HUES6 (cell line): Measurements from ENCODE around the gene MYL5.

Experiments
- H3K27ac ChIP-seq: 2 replicates; pipeline ENCODE4 v1.7.0; 2013; ENCODE audit warnings: low read depth, mild to moderate bottlenecking, low read length, inconsistent platforms
- H3K27me3 ChIP-seq: 2 replicates; pipeline ENCODE4 v1.6.1; 2013; ENCODE audit warnings: low read length; ENCODE audit not compliant: control insufficient read depth, insufficient read depth
- H3K36me3 ChIP-seq: 2 replicates; pipeline ENCODE4 v1.6.1; 2013; ENCODE audit warnings: low read length; ENCODE audit not compliant: control insufficient read depth, insufficient read depth
- H3K4me1 ChIP-seq: 2 replicates; pipeline ENCODE4 v1.6.1; 2013; ENCODE audit warnings: low read length; ENCODE audit not compliant: control insufficient read depth, insufficient read depth
- H3K4me3 ChIP-seq: 2 replicates; pipeline ENCODE4 v1.5.1; 2013; ENCODE audit warnings: low read depth, low read length
- H3K9ac ChIP-seq: one replicate; pipeline ENCODE4 v1.6.1; 2013; ENCODE audit warnings: mild to moderate bottlenecking, low read length
- H3K9me3 ChIP-seq: 2 replicates; pipeline ENCODE4 v1.6.1; 2013; ENCODE audit warnings: low read depth, low read length; ENCODE audit not compliant: control insufficient read depth, insufficient read depth

The MYL5 gene, protein sequence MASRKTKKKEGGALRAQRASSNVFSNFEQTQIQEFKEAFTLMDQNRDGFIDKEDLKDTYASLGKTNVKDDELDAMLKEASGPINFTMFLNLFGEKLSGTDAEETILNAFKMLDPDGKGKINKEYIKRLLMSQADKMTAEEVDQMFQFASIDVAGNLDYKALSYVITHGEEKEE

DNA sequence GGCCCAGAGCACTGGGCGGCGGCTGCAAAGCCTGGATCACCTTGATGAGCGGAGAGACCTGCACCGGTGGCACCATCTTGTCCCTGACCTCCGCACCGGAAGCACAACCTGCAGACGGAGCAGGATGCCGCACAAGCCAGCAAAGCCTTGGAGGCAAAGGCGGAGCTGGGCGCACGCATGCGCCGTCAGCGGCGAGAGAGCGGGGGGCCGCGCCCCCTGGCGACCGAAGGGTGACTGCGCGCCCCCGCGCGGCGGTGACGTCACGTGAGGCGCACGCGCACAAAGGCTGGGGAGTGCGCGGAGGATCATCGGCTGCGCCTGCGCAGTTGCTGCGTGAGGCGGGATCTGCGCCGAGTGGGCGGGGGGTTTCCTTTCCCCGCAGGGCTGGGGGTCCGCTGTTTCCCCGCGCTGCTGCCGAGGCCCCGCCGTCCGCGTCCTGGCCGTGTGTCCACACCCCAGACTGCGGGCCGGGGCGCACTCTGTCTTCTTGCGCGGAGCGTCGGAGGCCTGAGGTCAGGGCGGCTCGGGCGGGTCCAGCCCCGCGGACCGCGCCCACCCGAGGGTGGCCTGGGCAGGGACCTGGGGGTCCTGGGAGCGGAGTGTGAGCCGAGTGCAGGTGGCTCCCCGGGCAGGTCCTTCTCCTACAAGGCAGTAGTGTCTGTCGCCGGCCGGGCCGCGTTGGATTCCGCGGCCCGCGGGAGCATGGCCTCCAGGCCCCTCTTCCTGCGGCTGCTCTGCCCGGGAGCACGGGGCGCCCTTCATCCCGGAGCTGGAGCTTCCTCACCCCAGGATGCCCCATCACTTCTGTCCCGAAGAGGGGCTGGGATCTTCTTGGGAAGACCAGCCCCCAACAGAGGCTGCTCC is at the start of gene MYL5, which contains the start of gene ATP5ME:
TSS of gene MYL5 (plus strand) at position 371 of the 864 bp plus-strand sequence. CDS start 3,485 bp downstream, outside the sequence.
TSS of gene ATP5ME (minus strand) at position 105 of the 864 bp plus-strand sequence. CDS start at position 76, 29 bp downstream.
- Histone ChIP-seq H3K9ac (peak within 1 kb of the TSS; percentile 97), H3K27me3 (no peaks in the 10 kb centered on the region), H3K4me3 (peak within 1 kb of the TSS; percentile 85), H3K4me1 (peaks cover 19% of the 10 kb centered on the region; the same call in 1 of the 2 replicates), H3K27ac (peak within 1 kb of the TSS; percentile 86; the same call in 1 of the 2 replicates), H3K36me3 (peaks cover 21% of the 10 kb centered on the region), H3K9me3 (no peaks in the 10 kb centered on the region)

DNA sequence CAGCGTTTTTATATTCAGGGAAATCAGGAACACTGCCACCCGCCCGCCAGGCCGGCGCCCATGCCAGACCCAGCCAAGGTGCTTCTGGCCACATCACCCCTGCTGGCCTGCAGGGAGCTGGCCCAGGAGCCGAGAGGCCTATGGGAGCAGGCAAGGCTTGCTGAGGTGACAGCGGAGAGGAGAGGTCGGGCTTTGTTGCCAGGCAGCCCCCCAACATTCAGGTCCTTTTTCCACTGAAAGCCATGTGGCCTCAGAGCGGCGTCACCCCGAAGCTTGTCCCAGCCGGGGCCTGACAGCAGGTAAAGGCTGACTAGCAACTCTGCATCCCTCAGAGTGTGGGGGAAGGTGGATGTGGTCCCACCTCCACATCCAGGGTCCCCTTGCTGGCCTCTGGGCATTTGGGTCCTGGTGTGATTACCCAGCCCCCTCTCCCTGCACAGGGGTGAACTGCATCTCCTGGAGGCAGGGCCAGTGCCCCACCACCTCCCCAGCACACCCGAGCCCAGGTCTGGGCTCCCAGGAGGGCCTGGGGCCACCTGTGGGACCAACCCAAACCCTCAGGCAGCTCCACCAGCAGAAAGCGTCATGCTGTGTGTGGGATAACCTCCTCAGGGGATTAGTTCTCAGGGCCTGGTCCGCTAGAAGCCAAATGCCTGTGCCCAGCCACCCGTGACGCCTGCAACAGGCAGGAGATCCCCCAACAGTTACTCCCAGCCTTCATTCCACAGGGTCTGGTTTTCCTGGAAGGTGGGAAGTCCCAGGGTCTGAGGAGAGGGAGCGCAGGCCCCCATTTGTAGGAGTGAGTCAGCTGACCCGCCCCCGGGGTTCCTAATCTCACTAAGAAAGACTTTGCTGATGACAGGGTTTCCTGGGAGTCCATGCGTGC is 49.4 kb upstream of the MYL5 start, which contains the start of gene PDE6B:
TSS of gene PDE6B (plus strand) at position 869 of the 886 bp plus-strand sequence. CDS start 54 bp downstream, outside the sequence.
- no peak within 1 kb of the TSS for H3K27ac ChIP-seq
- H3K9ac ChIP-seq: no peak within 1 kb of the TSS
- no peaks in the 10 kb centered on the region for H3K27me3 ChIP-seq
- H3K9me3 ChIP-seq: no peaks in the 10 kb centered on the region
- H3K36me3 ChIP-seq: no peaks in the 10 kb centered on the region
- peaks cover 17% of the 10 kb centered on the region for H3K4me1 ChIP-seq
- H3K4me3 ChIP-seq: no peak within 1 kb of the TSS

DNA sequence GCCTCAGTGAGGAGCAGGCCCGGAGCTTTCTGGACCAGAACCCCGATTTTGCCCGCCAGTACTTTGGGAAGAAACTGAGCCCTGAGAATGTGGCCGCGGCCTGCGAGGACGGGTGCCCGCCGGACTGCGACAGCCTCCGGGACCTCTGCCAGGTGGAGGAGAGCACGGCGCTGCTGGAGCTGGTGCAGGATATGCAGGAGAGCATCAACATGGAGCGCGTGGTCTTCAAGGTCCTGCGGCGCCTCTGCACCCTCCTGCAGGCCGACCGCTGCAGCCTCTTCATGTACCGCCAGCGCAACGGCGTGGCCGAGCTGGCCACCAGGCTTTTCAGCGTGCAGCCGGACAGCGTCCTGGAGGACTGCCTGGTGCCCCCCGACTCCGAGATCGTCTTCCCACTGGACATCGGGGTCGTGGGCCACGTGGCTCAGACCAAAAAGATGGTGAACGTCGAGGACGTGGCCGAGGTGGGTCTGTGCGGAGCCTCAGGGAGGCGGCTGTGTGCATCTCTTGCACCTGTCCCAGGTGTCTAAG is 48.6 kb upstream of the MYL5 start:
- H3K27me3 ChIP-seq: no peaks in the 10 kb centered on the region

DNA sequence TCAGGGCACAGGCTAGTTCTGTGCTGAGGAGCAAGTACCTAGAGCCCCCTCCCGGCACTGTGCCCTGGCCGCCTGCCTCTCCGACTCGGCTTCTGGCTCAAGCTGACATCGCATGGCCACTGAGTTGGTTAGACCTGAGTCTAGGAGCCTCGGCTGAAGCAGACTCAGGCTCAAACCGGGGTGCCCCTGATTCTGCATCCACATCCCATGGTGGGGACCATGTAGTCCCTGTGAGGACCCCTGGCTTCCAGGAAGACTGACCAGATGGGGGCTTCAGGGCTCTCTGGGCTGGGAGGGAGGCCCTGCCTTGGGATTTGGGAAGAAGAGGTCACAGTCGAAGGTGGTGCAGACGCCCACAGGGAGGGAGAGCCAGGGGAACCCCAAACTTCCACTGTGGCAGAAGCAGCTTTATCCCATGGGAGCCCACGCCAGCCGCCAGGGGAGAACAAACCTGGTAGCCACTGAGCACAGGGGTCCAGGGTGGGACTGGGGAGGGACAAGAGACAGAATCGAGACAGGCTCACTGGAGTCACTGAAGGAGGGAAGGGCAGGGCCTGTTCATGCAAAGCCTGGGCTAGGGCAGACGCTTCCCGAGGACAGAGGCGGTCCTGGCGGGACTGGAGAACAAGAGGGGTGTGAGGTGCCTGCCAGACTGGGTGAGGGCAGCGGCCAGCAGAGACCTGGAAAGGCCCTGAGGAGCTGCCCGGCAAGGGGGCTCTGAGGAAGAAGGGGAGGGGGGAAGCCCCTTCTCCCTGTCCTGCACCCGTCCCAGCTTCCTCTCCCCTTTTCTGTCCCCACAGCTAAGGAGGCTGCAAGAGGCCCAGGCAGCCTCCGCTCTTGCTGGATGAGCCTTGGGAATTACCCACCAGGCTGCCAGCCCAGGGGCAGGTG is 47.9 kb upstream of the MYL5 start:
- Histone ChIP-seq H3K9me3 (peaks cover 1% of the 10 kb centered on the region; the same call in 1 of the 2 replicates), H3K9ac (no peak overlapping the region), H3K4me3 (no peak overlapping the region), H3K27me3 (0 out of 2 replicates have a peak, but pooled peaks cover 2% of the 10 kb centered on the region), H3K27ac (no peak overlapping the region), H3K36me3 (no peaks in the 10 kb centered on the region), H3K4me1 (peaks cover 17% of the 10 kb centered on the region)

More for the DNA sequence above, 48.6 kb upstream of the MYL5 start:
- Histone ChIP-seq H3K9ac (no peak overlapping the region), H3K4me3 (no peak overlapping the region), H3K36me3 (no peaks in the 10 kb centered on the region), H3K4me1 (peaks cover 17% of the 10 kb centered on the region), H3K9me3 (no peaks in the 10 kb centered on the region), H3K27ac (no peak overlapping the region)

DNA sequence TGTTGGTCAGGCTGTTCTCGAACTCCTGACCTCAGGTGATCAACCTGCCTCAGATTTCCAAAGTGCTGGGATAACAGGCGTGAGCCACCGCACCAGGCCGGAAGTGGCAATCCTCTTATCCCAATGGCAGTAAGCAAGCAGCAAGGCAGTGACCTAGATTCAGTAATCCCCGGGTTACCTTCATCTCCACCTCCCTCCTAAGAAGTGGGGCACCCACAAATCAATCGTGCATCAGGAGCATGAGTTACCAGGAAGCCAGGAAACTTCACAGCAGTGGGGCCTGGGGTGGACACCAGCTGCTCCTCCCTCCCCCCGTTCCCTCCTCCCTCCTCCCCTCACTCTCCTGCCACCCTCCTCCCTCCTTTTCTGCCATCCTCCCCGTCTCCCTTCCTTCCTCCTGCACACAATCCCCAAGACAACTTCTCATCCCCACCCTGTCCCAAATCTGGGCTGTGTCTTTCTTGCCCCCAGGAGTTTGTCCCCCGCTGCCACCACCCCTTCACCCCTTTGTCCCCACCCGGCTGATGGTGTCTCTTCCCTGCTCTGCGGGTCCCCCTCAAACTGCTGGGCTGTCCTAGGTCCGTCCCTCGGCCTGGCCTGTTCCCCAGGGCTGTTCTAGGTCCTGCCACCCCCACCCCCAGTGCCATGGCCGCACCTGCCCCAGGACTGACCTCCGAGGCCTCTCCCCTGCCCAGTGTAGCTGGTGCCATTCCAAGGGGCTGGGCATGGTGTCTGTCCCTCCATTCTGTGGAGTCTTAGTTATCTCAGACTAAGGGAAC is 46.8 kb upstream of the MYL5 start:
- H3K27me3 ChIP-seq: 0 out of 2 replicates have a peak, but pooled peaks cover 2% of the 10 kb centered on the region
- no peaks in the 10 kb centered on the region for H3K36me3 ChIP-seq
- H3K9me3 ChIP-seq: peaks cover 10% of the 10 kb centered on the region
- no peak overlapping the region for H3K9ac ChIP-seq
- no peak overlapping the region for H3K27ac ChIP-seq
- no peak overlapping the region for H3K4me3 ChIP-seq
- H3K4me1 ChIP-seq: peaks cover 17% of the 10 kb centered on the region

DNA sequence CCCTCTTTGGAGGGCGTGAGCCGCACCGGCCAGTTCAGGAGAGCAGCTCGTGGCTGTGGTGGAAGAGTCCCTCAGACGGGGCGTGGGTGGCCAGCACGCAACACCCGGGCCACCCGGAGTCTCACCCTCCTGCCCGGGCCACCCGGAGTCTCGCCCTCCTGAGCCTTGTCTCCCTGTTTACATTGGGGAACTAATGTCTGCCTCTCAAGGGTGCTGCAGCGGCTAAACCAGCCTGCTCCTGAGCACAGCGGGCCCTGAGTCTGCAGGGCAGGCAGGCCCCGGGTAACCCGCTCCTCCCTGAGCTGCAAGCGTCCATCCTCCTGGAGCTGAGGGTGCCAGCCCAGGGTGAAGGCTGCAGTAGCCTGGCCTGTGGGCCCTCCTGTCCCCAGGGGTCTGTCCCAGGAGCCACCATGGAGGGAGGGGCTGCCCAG is 46.0 kb upstream of the MYL5 start:
- Histone ChIP-seq H3K4me3 (no peak overlapping the region), H3K9me3 (peaks cover 10% of the 10 kb centered on the region), H3K4me1 (peaks cover 17% of the 10 kb centered on the region), H3K27me3 (0 out of 2 replicates have a peak, but pooled peaks cover 2% of the 10 kb centered on the region), H3K36me3 (no peaks in the 10 kb centered on the region), H3K9ac (no peak overlapping the region), H3K27ac (no peak overlapping the region)

DNA sequence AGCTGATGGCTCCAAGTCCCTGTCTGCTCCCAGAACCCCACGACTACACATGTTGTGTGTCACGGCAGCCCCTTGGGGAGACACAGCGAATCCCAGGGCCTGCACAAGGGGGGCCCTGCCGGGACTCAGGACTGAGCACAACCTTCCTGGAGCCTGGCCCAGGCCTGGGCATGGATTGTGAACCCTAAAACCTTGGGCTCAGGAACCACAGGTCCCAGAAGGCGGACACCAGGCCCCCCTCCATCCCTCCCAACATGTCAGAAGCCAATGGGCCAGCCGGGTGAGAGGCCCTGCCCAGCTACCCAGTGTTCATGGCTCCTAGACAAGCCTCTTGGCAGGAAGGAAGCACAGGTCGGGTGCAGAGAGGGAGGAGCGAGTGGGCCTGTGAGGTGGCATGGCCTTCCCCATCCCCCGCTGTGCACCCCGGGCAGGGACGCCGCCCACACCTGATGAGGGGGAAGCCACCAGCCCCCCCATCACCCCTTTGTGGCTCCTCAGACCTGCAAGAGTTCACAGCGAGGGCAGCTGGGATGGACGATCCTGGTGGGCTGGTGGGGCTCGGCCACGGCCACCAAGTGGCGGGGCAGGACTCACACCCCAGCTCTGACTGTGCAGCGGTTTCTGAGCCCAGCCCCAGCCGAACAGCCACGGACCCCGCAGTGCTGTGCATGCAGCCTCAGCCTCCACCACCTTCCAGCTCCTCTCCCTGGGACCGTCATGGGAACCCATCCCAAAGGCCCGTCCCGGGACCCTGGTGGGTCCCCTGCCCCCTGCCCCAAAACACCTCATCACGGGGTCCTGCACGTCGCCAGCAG is 45.3 kb upstream of the MYL5 start:
- Histone ChIP-seq H3K4me1 (peaks cover 17% of the 10 kb centered on the region), H3K27ac (no peak overlapping the region), H3K9ac (no peak overlapping the region), H3K36me3 (no peaks in the 10 kb centered on the region), H3K9me3 (peaks cover 10% of the 10 kb centered on the region), H3K4me3 (no peak overlapping the region), H3K27me3 (0 out of 2 replicates have a peak, but pooled peaks cover 2% of the 10 kb centered on the region)

DNA sequence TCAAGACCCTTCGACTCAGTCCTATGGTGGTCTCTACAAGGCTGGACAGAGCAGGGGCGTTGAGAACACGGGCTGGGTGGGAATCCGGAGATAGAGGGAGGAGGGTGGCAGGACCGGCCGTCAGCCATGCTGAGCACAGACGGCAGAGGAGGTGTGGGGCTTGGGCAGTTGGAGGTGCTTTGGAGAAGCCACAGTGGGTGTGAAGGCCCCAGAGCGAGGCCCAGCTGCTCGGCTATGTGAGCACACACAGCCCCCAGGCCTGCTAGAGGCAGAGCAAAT is 44.8 kb upstream of the MYL5 start:
- Histone ChIP-seq H3K4me1 (peaks cover 11% of the 10 kb centered on the region), H3K27ac (no peak overlapping the region), H3K4me3 (no peak overlapping the region), H3K9ac (no peak overlapping the region), H3K36me3 (no peaks in the 10 kb centered on the region), H3K9me3 (peaks cover 10% of the 10 kb centered on the region), H3K27me3 (0 out of 2 replicates have a peak, but pooled peaks cover 2% of the 10 kb centered on the region)
